Measurements from ENCODE around the gene PRPF31. TPM values are rescaled to one million over a fixed set of nuclear protein-coding genes. Genes with fewer than 3 reads are reported as not detected.

PRPF31 gene
- total RNA-seq, 1 experiment from 2014 or later = 59.7 TPM

GRCh38 chr19:54179921-54180461 is 64.4 kb downstream of the PRPF31 start:
- DNase-seq (ENCODE audit: unreplicated experiment) = no peak
- Mint-ChIP-seq H3K4me3 (ENCODE audit: unreplicated experiment) (no peak overlapping the region), H3K27ac (ENCODE audit: low read depth, unreplicated experiment) (no peak overlapping the region), H3K36me3 (ENCODE audit: insufficient read depth, unreplicated experiment) (peaks cover 38% of the 10 kb centered on the region), H3K4me1 (ENCODE audit: insufficient read depth, unreplicated experiment) (no peaks in the 10 kb centered on the region), H3K27me3 (ENCODE audit: insufficient read depth, unreplicated experiment) (no peaks in the 10 kb centered on the region), H3K9me3 (ENCODE audit: unreplicated experiment) (no peaks in the 10 kb centered on the region)
- no TSS peak for BruUV-seq (replicated peaks)
- POLR2A ChIA-PET = no interaction called here
- TF ChIP-seq CTCF (IDR thresholded peaks at IDR 0.05; ENCODE audit: unreplicated experiment) = no peak
- intact Hi-C loops (cut with micrococcal nuclease) = no loop called here
- CTCF ChIA-PET = interaction anchor here (0.5 to 1.1 kb wide), 3 partner anchors 12 to 174 kb away, joined by 3 to 4 read pairs (median 3); no protein-coding TSS in a partner anchor

GRCh38 chr19:54180691-54181091 is 65.1 kb downstream of the PRPF31 start:
- intact Hi-C loops (cut with micrococcal nuclease) = no loop called here
- BruUV-seq (replicated peaks) = no TSS peak
- DNase-seq (ENCODE audit: unreplicated experiment) = no peak

More at GRCh38 chr19:54180691-54181091, 65.1 kb downstream of the PRPF31 start:
- Mint-ChIP-seq H3K4me1 (ENCODE audit: insufficient read depth, unreplicated experiment) (no peaks in the 10 kb centered on the region), H3K27me3 (ENCODE audit: insufficient read depth, unreplicated experiment) (no peaks in the 10 kb centered on the region), H3K4me3 (ENCODE audit: unreplicated experiment) (no peak overlapping the region), H3K27ac (ENCODE audit: low read depth, unreplicated experiment) (no peak overlapping the region), H3K9me3 (ENCODE audit: unreplicated experiment) (no peaks in the 10 kb centered on the region), H3K36me3 (ENCODE audit: insufficient read depth, unreplicated experiment) (peaks cover 44% of the 10 kb centered on the region)
- ChIA-PET POLR2A (no interaction called here), CTCF (interaction anchor here (0.5 to 1.1 kb wide), 3 partner anchors 12 to 210 kb away, joined by 3 to 4 read pairs (median 3); no protein-coding TSS in a partner anchor)
- no peak for TF ChIP-seq CTCF (IDR thresholded peaks at IDR 0.05; ENCODE audit: unreplicated experiment)

Other genes with a start within 250 kb of the PRPF31 start
- gene MYADM, start 247.9 kb upstream of the PRPF31 start, total RNA-seq (2022) = 39.0 and 43.3 TPM in 2 replicates
- gene PRKCG, start 233.6 kb upstream of the PRPF31 start, total RNA-seq (2022) = not detected in 2 replicates
- not detected in 2 replicates for gene CACNG7, start 206.5 kb upstream of the PRPF31 start, total RNA-seq (2022)
- gene CACNG8, start 152.8 kb upstream of the PRPF31 start, total RNA-seq (2022) = 0.16 TPM in 1 of 2 replicates, not detected in the other
- not detected in 2 replicates for gene CACNG6, start 124.1 kb upstream of the PRPF31 start, total RNA-seq (2022)
- gene VSTM1, start 51.9 kb upstream of the PRPF31 start, total RNA-seq (2022) = not detected in 2 replicates
- not detected in 2 replicates for gene TARM1, start 34.4 kb upstream of the PRPF31 start, total RNA-seq (2022)
- 2.9 and 9.2 TPM in 2 replicates for gene OSCAR, start 15.0 kb upstream of the PRPF31 start, total RNA-seq (2022)
- 111 and 128 TPM in 2 replicates for gene NDUFA3, start 12.9 kb upstream of the PRPF31 start, total RNA-seq (2022)
- 15.6 and 22.8 TPM in 2 replicates for gene TFPT, start 97 bp upstream of the PRPF31 start, total RNA-seq (2022)
- gene CNOT3, start 22.0 kb downstream of the PRPF31 start, total RNA-seq (2022) = 63.2 and 80.5 TPM in 2 replicates
- gene LENG1, start 44.0 kb downstream of the PRPF31 start, total RNA-seq (2022) = 6.1 and 8.2 TPM in 2 replicates
- gene TMC4, start 57.4 kb downstream of the PRPF31 start, total RNA-seq (2022) = 3.7 and 6.1 TPM in 2 replicates
- 43.8 and 49.5 TPM in 2 replicates for gene MBOAT7, start 73.8 kb downstream of the PRPF31 start, total RNA-seq (2022)
- 28.0 and 40.1 TPM in 2 replicates for gene TSEN34, start 75.6 kb downstream of the PRPF31 start, total RNA-seq (2022)
- 1,356 and 1,735 TPM in 2 replicates for gene RPS9, start 85.1 kb downstream of the PRPF31 start, total RNA-seq (2022)
- not detected in 2 replicates for gene LILRB3, start 107.3 kb downstream of the PRPF31 start, total RNA-seq (2022)
- not detected in 2 replicates for gene LILRA6, start 127.0 kb downstream of the PRPF31 start, total RNA-seq (2022)
- not detected in 2 replicates for gene LILRB5, start 141.5 kb downstream of the PRPF31 start, total RNA-seq (2022)
- gene LILRB2, start 165.4 kb downstream of the PRPF31 start, total RNA-seq (2022) = not detected in 2 replicates
- not detected in 2 replicates for gene LILRA5, start 197.4 kb downstream of the PRPF31 start, total RNA-seq (2022)
- gene LILRA4, start 223.4 kb downstream of the PRPF31 start, total RNA-seq (2022) = not detected in 2 replicates
- gene LAIR1, start 249.2 kb downstream of the PRPF31 start, total RNA-seq (2022) = not detected in 2 replicates